ENCODE measurements around the gene SORL1. TPM values are rescaled to one million over a fixed set of nuclear protein-coding genes. Genes with fewer than 3 reads are reported as not detected.

SORL1 gene
- total RNA-seq, 1 experiment from 2014 or later, result 37.6 TPM

- in situ Hi-C loops (cut with HindIII; ENCODE audit: low pct_unique_long_range_greater_than_20kb, low sequenced_read_pairs), result no loop called here
These were observed 83.1 kb downstream of the SORL1 start for GRCh38 chr11:121535129-121535796.

GRCh38 chr11:121536126-121536525, 84.0 kb downstream of the SORL1 start:
- in situ Hi-C loops (cut with HindIII; ENCODE audit: low pct_unique_long_range_greater_than_20kb, low sequenced_read_pairs), result no loop called here
- DNase-seq (ENCODE audit: low read depth, low spot score), result no peak

More at GRCh38 chr11:121535129-121535796, 83.1 kb downstream of the SORL1 start:
- DNase-seq (ENCODE audit: low read depth, low spot score), result no peak

- in situ Hi-C loops (cut with HindIII; ENCODE audit: low pct_unique_long_range_greater_than_20kb, low sequenced_read_pairs), result no loop called here
- no peak for DNase-seq (ENCODE audit: low read depth, low spot score)
These were observed 85.9 kb downstream of the SORL1 start for GRCh38 chr11:121538054-121538453.

- in situ Hi-C loops (cut with HindIII; ENCODE audit: low pct_unique_long_range_greater_than_20kb, low sequenced_read_pairs), result no loop called here
These were observed 86.9 kb downstream of the SORL1 start for GRCh38 chr11:121539000-121539399.

GRCh38 chr11:121540627-121541026, 88.5 kb downstream of the SORL1 start:
- DNase-seq (ENCODE audit: low read depth, low spot score), result no peak
- in situ Hi-C loops (cut with HindIII; ENCODE audit: low pct_unique_long_range_greater_than_20kb, low sequenced_read_pairs), result no loop called here

More at GRCh38 chr11:121539000-121539399, 86.9 kb downstream of the SORL1 start:
- DNase-seq (ENCODE audit: low read depth, low spot score), result no peak

GRCh38 chr11:121543836-121544380, 91.8 kb downstream of the SORL1 start:
- in situ Hi-C loops (cut with HindIII; ENCODE audit: low pct_unique_long_range_greater_than_20kb, low sequenced_read_pairs), result no loop called here
- no peak for DNase-seq (ENCODE audit: low read depth, low spot score)

- in situ Hi-C loops (cut with HindIII; ENCODE audit: low pct_unique_long_range_greater_than_20kb, low sequenced_read_pairs), result no loop called here
- no peak for DNase-seq (ENCODE audit: low read depth, low spot score)
These were observed 92.8 kb downstream of the SORL1 start for GRCh38 chr11:121544956-121545355.

GRCh38 chr11:121547574-121547973, 95.5 kb downstream of the SORL1 start:
- DNase-seq (ENCODE audit: low read depth, low spot score), result no peak
- in situ Hi-C loops (cut with HindIII; ENCODE audit: low pct_unique_long_range_greater_than_20kb, low sequenced_read_pairs), result no loop called here

- in situ Hi-C loops (cut with HindIII; ENCODE audit: low pct_unique_long_range_greater_than_20kb, low sequenced_read_pairs), result no loop called here
- no peak for DNase-seq (ENCODE audit: low read depth, low spot score)
These were observed 98.3 kb downstream of the SORL1 start for GRCh38 chr11:121550247-121551030.

- DNase-seq (ENCODE audit: low read depth, low spot score), result no peak
- in situ Hi-C loops (cut with HindIII; ENCODE audit: low pct_unique_long_range_greater_than_20kb, low sequenced_read_pairs), result no loop called here
These were observed 99.3 kb downstream of the SORL1 start for GRCh38 chr11:121551463-121551862.

GRCh38 chr11:121552154-121552553, 100.0 kb downstream of the SORL1 start:
- in situ Hi-C loops (cut with HindIII; ENCODE audit: low pct_unique_long_range_greater_than_20kb, low sequenced_read_pairs), result no loop called here
- no peak for DNase-seq (ENCODE audit: low read depth, low spot score)

- in situ Hi-C loops (cut with HindIII; ENCODE audit: low pct_unique_long_range_greater_than_20kb, low sequenced_read_pairs), result no loop called here
- DNase-seq (ENCODE audit: low read depth, low spot score), result no peak
These were observed 100.5 kb downstream of the SORL1 start for GRCh38 chr11:121552644-121553043.

GRCh38 chr11:121553389-121553788, 101.3 kb downstream of the SORL1 start:
- in situ Hi-C loops (cut with HindIII; ENCODE audit: low pct_unique_long_range_greater_than_20kb, low sequenced_read_pairs), result no loop called here
- DNase-seq (ENCODE audit: low read depth, low spot score), result no peak

- in situ Hi-C loops (cut with HindIII; ENCODE audit: low pct_unique_long_range_greater_than_20kb, low sequenced_read_pairs), result no loop called here
- DNase-seq (ENCODE audit: low read depth, low spot score), result no peak
These were observed 101.7 kb downstream of the SORL1 start for GRCh38 chr11:121553806-121554205.

GRCh38 chr11:121554552-121554951, 102.4 kb downstream of the SORL1 start:
- in situ Hi-C loops (cut with HindIII; ENCODE audit: low pct_unique_long_range_greater_than_20kb, low sequenced_read_pairs), result no loop called here
- no peak for DNase-seq (ENCODE audit: low read depth, low spot score)

GRCh38 chr11:121555121-121555520, 103.0 kb downstream of the SORL1 start:
- DNase-seq (ENCODE audit: low read depth, low spot score), result no peak
- in situ Hi-C loops (cut with HindIII; ENCODE audit: low pct_unique_long_range_greater_than_20kb, low sequenced_read_pairs), result no loop called here

- in situ Hi-C loops (cut with HindIII; ENCODE audit: low pct_unique_long_range_greater_than_20kb, low sequenced_read_pairs), result no loop called here
- DNase-seq (ENCODE audit: low read depth, low spot score), result no peak
These were observed 104.8 kb downstream of the SORL1 start for GRCh38 chr11:121556937-121557336.

GRCh38 chr11:121557348-121557747, 105.2 kb downstream of the SORL1 start:
- no peak for DNase-seq (ENCODE audit: low read depth, low spot score)
- in situ Hi-C loops (cut with HindIII; ENCODE audit: low pct_unique_long_range_greater_than_20kb, low sequenced_read_pairs), result no loop called here

Data from SK-MEL-5 (cell line).